Aorta (tissue), 5 donors: ENCODE measurements around the gene VCP. TPM values are rescaled to one million over a fixed set of nuclear protein-coding genes. Genes with fewer than 3 reads are reported as not detected.

ENCODE experiments used
- ATAC-seq: fragments of 200-7000 bp; cut with Tn5 transposase; one replicate; pipeline ENCODE4 v1.9.1; 2022; ENCODE audit warnings: moderate library complexity; ENCODE audit not compliant: low FRiP score
- DNase-seq, 2 donors: peaks; one replicate each; pipeline ENCODE4 v3.0.0-alpha.2; 2020
- H3K27ac ChIP-seq, 2 donors: one replicate each; pipeline ENCODE4 v1.5.1; 2013; ENCODE audit warnings: low read length in 2 of 2, mild to moderate bottlenecking in 2 of 2, moderate library complexity in 2 of 2, control low read depth in 1 of 2, inconsistent platforms in 1 of 2, low read depth in 1 of 2
- H3K27me3 ChIP-seq, 2 donors: one replicate each; pipeline ENCODE4 v1.6.1; 2013; ENCODE audit warnings: control low read depth in 1 of 2, low read length in 1 of 2, mild to moderate bottlenecking in 1 of 2, moderate library complexity in 1 of 2; ENCODE audit not compliant: insufficient read depth in 2 of 2, control insufficient read depth in 1 of 2
- H3K36me3 ChIP-seq, 2 donors: one replicate each; pipeline ENCODE4 v1.6.1; 2013; ENCODE audit warnings: control low read depth in 1 of 2, low read length in 1 of 2, mild to moderate bottlenecking in 1 of 2; ENCODE audit not compliant: insufficient read depth in 2 of 2, control insufficient read depth in 1 of 2
- H3K4me1 ChIP-seq, 2 donors: one replicate each; pipeline ENCODE4 v1.6.1; 2013; ENCODE audit warnings: low read length in 2 of 2, control low read depth in 1 of 2, mild to moderate bottlenecking in 1 of 2, moderate library complexity in 1 of 2; ENCODE audit not compliant: insufficient read depth in 2 of 2, control insufficient read depth in 1 of 2
- H3K4me3 ChIP-seq, 2 donors: one replicate each; pipeline ENCODE4 v1.5.1; 2013; ENCODE audit warnings: low read length in 2 of 2, control low read depth in 1 of 2, mild to moderate bottlenecking in 1 of 2
- H3K9me3 ChIP-seq: one replicate; pipeline ENCODE4 v1.6.1; 2013; ENCODE audit warnings: mild to moderate bottlenecking, low read length; ENCODE audit not compliant: control insufficient read depth
- WGBS, 2 donors: extraction: QIAGEN DNeasy Blood & Tissue Kit; methylation state at CpG; one replicate each; pipeline ENCODE4 v1.1.7; 2013; 5-methylcytosine and 5-hydroxymethylcytosine counted together
- intact Hi-C, 2 donors: fragments of 100-400 bp; cut with DNase I; formaldehyde crosslinking; loops; one replicate each; pipeline versions ENCODE4 v1.14.2 to v1.15.0; 2022
- polyA plus RNA-seq, 2 donors: library from polyadenylated mRNA; stranded (reverse); fragments of 200-250 nt; gene quantifications; one replicate each; pipeline ENCODE4 v1.2.3, GENCODE V29; 2013
- total RNA-seq, 2 donors: library from RNA; stranded (reverse); fragmentation: NEBNext Ultra II Directional; extraction: Animal tissue kit (Norgen Biotek cat#: 25700); gene quantifications; one replicate each; pipeline ENCODE4 v1.2.1, GENCODE V29; 2021
- donor health status: healthy with polysubstance abuse.
- donor health status: Bipolar disorder and iron deficiency.
- donor health status: DM: no; HTN: no; CAD: no.
- donor health status: DM: no; HTN: no; CAD: no.
- donor health status: DM: yes; HTN: yes; CAD: no.

Gene VCP
- total and polyA plus RNA-seq, 4 donors = 50.5 to 192 (median 129) TPM

- Histone ChIP-seq H3K9me3 (no peaks in the 10 kb centered on the region), H3K36me3 (peaks cover 0 to 7% of the 10 kb centered on the region in 2 donors), H3K27ac (no peak overlapping the region), H3K27me3 (no peaks in the 10 kb centered on the region), H3K4me1 (no peaks in the 10 kb centered on the region), H3K4me3 (no peak overlapping the region)
- intact Hi-C loops = no loop called here
- WGBS, 2 donors = 83 to 85% methylated on average over 13 of the region's 13 CpGs
- DNase-seq (no peak), ATAC-seq (no peak)
These were observed 33.3 kb upstream of the VCP start for GRCh38 chr9:35105571-35106342.

- intact Hi-C loops = no loop called here
- 86 to 89% methylated on average over 12 of the region's 12 CpGs for WGBS, 2 donors
- peaks cover 0 to 9% of the 10 kb centered on the region in 2 donors for H3K36me3 ChIP-seq
These were observed 32.7 kb upstream of the VCP start for GRCh38 chr9:35105126-35105525.

GRCh38 chr9:35104586-35104985, 32.2 kb upstream of the VCP start:
- Histone ChIP-seq H3K36me3 (peaks cover 0 to 9% of the 10 kb centered on the region in 2 donors), H3K27ac (no peak overlapping the region), H3K27me3 (no peaks in the 10 kb centered on the region), H3K4me3 (no peak overlapping the region), H3K9me3 (no peaks in the 10 kb centered on the region), H3K4me1 (no peaks in the 10 kb centered on the region)
- intact Hi-C loops = no loop called here
- DNase-seq (no peak), ATAC-seq (no peak)
- 86 to 87% methylated on average over 4 of the region's 4 CpGs for WGBS, 2 donors

More at GRCh38 chr9:35105126-35105525, 32.7 kb upstream of the VCP start:
- Histone ChIP-seq H3K27ac (no peak overlapping the region), H3K4me1 (no peaks in the 10 kb centered on the region), H3K27me3 (no peaks in the 10 kb centered on the region), H3K4me3 (no peak overlapping the region), H3K9me3 (no peaks in the 10 kb centered on the region)
- DNase-seq = no peak
- no peak for ATAC-seq

GRCh38 chr9:35103660-35104191, 31.3 kb upstream of the VCP start:
- Histone ChIP-seq H3K9me3 (no peaks in the 10 kb centered on the region), H3K27me3 (no peaks in the 10 kb centered on the region), H3K27ac (peak overlapping the region in 1 of 2 donors; percentile 53), H3K4me3 (no peak overlapping the region), H3K36me3 (peaks cover 0 to 9% of the 10 kb centered on the region in 2 donors), H3K4me1 (no peaks in the 10 kb centered on the region)
- intact Hi-C loops = no loop called here
- ATAC-seq (no peak), DNase-seq (peak in 1 of 2 donors; percentile 40)
- WGBS, 2 donors = 23% methylated on average over 5 of the region's 5 CpGs

GRCh38 chr9:35102769-35103659, 30.6 kb upstream of the VCP start, which contains the start of gene STOML2:
STOML2 (minus strand) TSS chr9:35103131; CDS start chr9:35103094, 37 bp downstream.
- intact Hi-C loops = no loop called here
- 1% methylated on average over 57 of the region's 57 CpGs for WGBS, 2 donors

GRCh38 chr9:35102465-35102768, 30.0 kb upstream of the VCP start:
- peaks cover 0 to 6% of the 10 kb centered on the region in 2 donors for H3K36me3 ChIP-seq
- H3K4me3 ChIP-seq = peak overlapping the region; percentile 59 to 62
- 3% methylated on average over 10 of the region's 10 CpGs for WGBS, 2 donors
- H3K9me3 ChIP-seq = no peaks in the 10 kb centered on the region
- DNase-seq (peak; percentile 44 to 78), ATAC-seq (peak; percentile 13)
- no peaks in the 10 kb centered on the region for H3K27me3 ChIP-seq
- no peaks in the 10 kb centered on the region for H3K4me1 ChIP-seq
- intact Hi-C loops = no loop called here
- H3K27ac ChIP-seq = peak overlapping the region in 1 of 2 donors; percentile 65

More at GRCh38 chr9:35102769-35103659, 30.6 kb upstream of the VCP start, which contains the start of gene STOML2:
- Histone ChIP-seq H3K4me3 (peak within 1 kb of the TSS; percentile 59 to 62), H3K4me1 (no peaks in the 10 kb centered on the region), H3K27ac (peak within 1 kb of the TSS in 1 of 2 donors; percentile 65), H3K9me3 (no peaks in the 10 kb centered on the region), H3K36me3 (peaks cover 0 to 6% of the 10 kb centered on the region in 2 donors), H3K27me3 (no peaks in the 10 kb centered on the region)
- peak; percentile 96 for ATAC-seq
- peak; percentile 96 to 97 for DNase-seq

- H3K36me3 ChIP-seq = peaks cover 0 to 2% of the 10 kb centered on the region in 2 donors
- 86 to 90% methylated on average over 3 of the region's 3 CpGs for WGBS, 2 donors
- no peaks in the 10 kb centered on the region for H3K4me1 ChIP-seq
- no peak overlapping the region for H3K27ac ChIP-seq
- H3K4me3 ChIP-seq = no peak overlapping the region
- no peaks in the 10 kb centered on the region for H3K9me3 ChIP-seq
- no peak for DNase-seq
- no peaks in the 10 kb centered on the region for H3K27me3 ChIP-seq
- intact Hi-C loops = loop anchor here (5.0 to 10.0 kb wide), 2 partner anchors 110 to 203 kb away; partner anchors contain the start of gene DNAJB5 (in 1 of the 2)
- no peak for ATAC-seq
These were observed 25.1 kb upstream of the VCP start for GRCh38 chr9:35097573-35097972.

- WGBS, 2 donors = 1% methylated on average over 53 of the region's 53 CpGs
- intact Hi-C loops = loop anchor here (5.0 to 10.0 kb wide), 2 partner anchors 109 to 201 kb away; partner anchors contain the start of gene DNAJB5 (in 1 of the 2)
- H3K4me1 ChIP-seq = no peaks in the 10 kb centered on the region
- peaks cover 0 to 4% of the 10 kb centered on the region in 2 donors for H3K36me3 ChIP-seq
- ATAC-seq (peak; percentile 95), DNase-seq (peak; percentile 94 to 96)
- no peaks in the 10 kb centered on the region for H3K27me3 ChIP-seq
- H3K4me3 ChIP-seq = peak within 1 kb of the TSS; percentile 85 to 88
- peak within 1 kb of the TSS; percentile 80 to 99 for H3K27ac ChIP-seq
- no peaks in the 10 kb centered on the region for H3K9me3 ChIP-seq
These were observed 23.8 kb upstream of the VCP start, which contains the start of gene PIGO for GRCh38 chr9:35096035-35096849. PIGO (minus strand) TSS chr9:35096591; CDS start chr9:35095565, 1,026 bp downstream.
